ENCODE measurements around the gene MAGI1.

MAGI1 gene

DNA sequence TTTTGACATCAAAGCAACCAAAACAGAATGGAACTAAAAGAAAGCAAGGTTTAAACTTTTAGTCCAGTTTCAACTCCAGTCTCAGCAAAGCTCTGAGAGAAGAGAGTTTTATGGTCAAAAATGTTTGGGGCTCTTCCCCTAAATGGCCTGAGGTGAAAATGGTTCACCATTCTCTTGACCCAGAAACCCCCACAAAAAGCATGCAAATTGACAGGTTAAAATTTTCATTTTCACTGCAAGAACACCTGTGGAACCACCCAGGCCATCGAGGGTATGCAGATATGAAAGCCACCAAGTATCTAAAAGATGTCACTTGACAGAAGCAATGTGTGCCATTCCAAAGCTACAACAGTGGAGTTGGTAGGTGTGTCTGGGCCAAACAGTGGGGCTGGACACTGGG, 195.0 kb downstream of the MAGI1 start:
- no peak for DNase-seq (ENCODE audit: low spot score)

DNA sequence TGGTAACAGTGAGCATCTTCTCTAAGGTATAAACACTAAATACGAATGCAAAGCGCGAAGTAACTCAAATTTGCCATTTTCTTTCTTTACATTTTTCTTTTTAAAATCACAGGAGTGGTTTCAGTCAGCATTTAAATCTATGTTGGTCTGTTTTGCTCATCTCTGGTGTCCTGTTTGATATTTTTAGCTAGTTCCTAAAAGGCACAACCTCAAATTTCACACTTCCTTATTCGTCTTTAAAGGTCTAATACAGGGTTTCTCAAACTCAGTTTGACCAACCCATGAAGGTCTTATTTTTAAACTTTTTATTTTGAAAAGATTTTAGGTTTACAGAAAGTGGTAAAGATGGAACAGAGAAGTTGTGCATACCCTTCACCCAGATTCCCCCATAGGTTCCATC, 201.1 kb downstream of the MAGI1 start:
- DNase-seq (ENCODE audit: low spot score): no peak

DNA sequence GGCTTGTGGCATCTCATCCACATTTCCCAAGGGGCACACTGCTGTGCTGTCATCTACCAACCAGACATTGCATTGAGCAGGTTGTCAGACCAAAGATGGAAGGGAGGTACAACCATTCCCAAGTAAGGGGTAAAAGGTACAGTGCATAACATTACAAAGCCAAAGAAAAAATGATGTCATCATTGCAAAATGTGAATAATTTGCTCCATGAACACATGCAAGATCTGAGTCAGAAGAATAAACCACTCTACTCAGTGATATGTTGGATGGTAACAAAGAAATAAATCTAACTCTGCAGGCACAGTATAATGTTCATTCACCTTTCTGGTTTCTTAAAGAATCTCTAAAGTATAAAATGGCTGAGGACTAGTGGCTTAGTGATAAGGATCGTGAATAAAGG, 202.7 kb downstream of the MAGI1 start:
- DNase-seq (ENCODE audit: low spot score): no peak

DNA sequence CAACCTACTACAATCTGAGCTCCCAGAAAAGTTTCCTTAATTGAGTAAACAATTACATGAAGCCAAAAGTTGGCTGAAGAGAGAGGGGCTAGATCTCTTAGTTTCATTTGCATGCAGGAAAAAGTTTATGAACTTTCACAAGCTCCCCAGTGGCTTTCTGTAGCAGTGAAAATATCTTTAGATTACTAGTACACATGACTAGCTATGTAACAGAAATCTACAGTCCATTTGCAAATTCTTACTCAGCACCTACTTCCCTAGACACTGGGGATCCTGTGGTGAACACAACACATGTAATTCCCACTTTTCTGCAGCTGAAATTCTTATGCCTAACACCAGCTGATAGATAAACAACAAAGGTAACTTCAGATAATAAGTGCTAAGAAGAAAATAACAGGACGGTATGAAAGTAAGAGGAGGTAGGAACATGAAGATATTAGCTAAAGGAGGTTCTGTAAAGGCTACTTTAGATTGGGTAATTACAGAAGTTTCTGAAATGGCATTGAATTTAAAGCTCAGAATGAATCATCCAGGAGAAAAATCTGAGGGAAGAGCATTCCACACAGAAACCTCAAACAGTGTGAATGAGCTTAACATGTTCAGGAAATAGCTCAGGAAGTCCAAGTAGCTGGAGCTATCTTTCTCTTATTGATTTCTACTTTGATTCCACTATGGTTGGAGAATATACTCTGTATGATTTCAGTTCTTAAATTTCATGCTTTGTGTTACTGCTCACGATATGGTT, 204.8 kb downstream of the MAGI1 start:
- no peak for DNase-seq (ENCODE audit: low spot score)

DNA sequence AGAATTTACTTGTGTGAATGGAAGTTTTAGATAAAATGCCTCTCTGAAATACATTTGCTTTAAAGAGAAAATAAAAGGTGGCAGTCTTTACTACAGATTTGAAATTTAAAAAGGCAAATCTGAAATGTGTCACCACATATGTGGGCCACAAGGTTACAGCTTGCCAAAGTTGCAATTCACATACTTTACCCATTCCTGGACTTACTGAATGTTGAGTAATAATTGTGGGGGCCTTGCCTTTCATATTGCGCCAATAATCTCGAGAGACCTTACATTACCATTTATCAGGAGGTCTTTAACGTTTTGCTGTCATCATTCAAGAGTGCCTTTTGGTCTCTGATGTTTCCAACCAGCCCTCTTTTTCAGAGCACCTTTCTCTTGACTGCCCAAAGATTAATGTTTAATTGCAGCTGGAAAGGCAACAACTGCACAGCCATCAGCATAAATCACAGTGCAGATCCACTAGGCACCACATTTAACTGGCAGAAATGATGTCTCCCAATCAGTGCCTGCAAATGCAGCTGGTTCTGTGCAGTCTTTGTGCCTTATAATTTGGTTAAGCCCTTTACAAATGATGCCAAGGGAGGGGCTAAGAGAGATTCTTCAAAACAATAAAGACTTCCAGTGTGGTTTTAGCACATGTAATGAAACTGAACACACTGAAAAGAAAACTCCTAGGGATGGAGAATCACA, 206.8 kb downstream of the MAGI1 start:
- DNase-seq (ENCODE audit: low spot score): peak; percentile 48

DNA sequence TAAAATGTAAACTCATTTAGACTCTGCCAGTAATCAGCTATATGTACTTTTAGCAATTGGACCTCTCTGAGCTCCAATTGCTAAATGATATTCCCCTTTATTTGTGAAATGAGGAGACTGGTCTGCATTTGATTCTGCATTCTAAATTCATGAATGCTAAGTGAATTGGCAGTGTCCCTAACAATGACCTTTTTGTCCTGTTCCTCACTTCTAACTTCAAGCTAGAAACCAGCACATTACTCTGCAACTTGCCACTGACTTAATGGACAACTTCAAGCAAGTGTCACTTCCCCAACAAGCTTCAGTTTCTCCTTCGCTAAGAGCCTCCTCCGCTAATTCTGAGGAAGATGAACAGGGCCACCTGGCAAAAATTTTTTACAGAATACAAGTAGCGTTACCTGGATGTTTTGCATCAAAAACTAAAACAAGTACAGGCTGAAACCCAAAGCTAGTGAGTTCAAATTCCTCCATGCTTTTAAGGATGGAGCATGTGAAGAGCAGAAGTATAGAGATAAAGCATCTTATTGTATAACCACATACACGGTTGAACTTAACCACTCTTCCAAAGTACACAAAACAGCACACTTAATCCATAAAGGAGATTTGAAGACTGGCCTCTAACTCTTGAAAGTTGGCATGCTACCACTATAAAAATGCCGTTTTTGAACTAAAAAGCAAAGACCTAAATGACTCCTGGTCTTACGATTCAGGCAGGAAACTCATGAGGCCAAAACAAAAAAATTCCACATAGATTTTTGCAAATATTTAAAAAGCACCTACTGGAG, 207.6 kb downstream of the MAGI1 start:
- DNase-seq (ENCODE audit: low spot score): no peak

DNA sequence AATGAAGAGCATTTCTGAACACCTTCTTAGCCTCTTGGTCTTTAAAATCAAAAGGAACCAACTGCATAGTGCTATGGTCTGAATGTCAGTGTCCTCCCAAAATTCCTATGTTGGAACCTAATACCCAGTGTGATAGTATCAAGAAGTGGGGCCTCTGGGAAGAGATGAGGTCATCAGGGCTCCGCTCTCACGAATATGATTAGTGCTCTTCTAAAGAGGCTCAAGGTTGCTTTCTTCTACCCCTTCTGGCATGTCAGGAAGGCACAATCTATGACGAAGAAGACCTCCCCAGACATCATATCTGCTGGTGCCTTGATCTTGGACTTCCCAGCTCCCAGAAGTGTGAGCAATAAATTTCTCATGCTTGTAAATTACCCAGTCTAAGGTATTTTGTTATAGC, 209.5 kb downstream of the MAGI1 start:
- no peak for DNase-seq (ENCODE audit: low spot score)

DNA sequence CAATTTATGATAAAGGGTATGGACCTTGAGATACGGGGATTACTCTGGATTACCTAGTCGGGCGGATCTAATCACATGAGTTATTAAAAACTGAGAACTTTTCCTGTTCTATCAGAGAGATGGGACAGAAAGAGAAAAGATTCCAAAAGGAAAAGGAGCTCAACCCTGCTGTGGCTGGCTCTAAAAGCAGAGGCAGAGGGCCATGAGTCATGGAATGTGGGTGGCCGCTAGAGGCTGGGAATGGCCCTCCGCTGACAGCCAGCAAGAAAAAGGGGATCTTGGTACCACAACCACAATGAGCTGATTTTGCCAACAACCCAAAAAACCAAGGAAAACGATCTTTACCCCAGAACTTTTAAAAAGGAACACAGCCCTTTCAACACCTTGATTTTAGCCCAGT, 210.0 kb downstream of the MAGI1 start:
- no peak for DNase-seq (ENCODE audit: low spot score)

DNA sequence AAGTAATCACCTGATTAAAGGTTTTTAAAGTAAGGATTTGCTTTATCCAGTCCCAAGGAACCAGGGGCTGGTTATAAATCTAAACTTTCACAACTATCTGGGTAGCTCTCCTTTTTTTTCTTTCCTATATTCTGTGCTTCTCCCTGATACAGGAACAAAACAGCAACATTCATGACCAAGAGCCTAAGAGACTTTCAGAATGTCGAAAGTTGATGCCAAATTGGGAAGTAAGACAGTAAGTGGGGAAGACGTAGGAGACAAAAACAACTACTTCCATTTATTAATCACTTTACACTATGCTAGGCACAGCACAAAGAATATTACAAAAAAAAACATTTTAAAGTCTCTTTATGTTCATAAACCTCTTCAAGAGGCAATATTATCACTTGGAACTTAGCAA, 211.6 kb downstream of the MAGI1 start:
- DNase-seq (ENCODE audit: low spot score): no peak

DNA sequence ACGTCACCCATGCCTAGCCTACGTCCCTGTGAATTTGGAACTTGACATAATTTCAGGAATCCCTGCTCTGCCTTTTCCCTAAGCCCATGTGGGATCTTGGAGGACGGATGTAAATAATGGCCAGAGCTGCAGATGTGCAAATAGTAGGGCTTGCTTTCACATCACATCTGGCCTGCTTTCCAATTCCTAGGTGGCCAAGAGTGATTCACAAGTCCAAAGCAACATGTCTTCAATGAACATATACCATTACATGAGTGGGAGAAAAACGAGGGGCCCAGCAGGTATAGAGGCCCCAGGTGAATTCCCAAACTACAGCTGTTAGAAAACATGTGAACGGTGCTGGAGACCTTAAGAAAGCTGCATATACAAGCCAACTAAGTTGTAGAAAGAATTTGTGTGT, 214.6 kb downstream of the MAGI1 start:
- no peak for DNase-seq (ENCODE audit: low spot score)

DNA sequence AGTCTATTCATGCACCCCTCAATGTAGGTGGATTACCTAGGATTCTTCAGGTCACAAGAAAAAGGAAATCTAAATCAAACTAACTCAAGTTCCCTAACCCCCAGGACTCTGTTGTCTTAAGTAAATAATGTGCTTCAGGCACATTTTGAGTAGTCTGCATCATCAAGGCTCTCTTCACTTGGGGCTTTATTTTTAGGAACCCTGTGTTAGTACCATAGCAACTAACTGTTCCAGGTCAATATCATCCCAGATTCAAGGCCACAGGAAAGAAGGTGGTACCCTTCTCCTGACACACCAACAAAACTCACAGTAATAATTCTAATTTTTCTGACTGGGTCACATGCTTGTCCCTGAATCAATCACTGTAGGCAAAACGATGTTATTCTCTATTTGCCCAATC, 218.1 kb downstream of the MAGI1 start:
- DNase-seq (ENCODE audit: low spot score): no peak

DNA sequence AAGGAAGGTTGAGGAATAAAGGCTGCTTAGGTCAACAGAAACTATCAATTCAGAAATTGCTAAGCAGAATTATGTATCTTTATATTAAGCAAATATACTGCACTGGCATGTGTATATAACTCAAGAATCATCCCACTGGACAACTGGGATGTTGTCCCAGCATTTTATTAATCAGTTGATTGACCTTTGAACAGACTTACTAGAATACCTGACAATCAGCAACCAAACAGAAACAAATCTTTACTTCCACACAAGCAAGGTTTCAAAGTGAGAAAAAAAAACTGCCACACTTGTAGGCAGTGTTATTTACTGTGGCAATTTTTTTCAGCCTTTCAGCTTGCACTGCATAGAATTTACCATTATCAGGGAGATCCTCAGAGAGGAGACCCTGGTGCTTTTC, 218.8 kb downstream of the MAGI1 start:
- DNase-seq (ENCODE audit: low spot score): no peak

DNA sequence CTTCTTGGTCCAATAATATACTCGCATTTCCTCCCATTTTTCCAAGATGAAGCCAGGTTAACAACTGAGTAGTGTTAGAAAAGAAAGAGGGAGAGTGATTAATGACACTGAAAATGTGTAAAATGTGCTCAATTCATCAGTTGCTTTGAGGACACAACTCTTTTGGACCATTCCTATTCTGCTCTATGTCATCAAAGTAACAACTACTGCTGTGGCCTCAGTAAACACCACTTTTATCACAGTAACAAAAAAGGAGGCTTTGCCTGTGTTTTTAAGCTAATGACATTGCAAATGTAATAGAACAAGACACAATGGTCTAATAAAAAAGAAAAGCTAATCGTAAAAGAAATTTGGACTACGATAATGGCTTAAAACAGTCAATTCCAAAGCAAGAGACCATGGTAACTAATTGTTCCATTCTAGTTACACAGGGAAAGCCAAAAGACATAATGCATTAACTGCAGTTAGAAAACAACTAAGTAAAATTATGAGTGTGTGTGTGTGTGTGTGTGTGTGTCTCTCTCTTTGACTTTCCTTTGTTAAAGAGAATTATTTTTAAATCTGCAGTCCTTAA, 221.1 kb downstream of the MAGI1 start:
- DNase-seq (ENCODE audit: low spot score): no peak

DNA sequence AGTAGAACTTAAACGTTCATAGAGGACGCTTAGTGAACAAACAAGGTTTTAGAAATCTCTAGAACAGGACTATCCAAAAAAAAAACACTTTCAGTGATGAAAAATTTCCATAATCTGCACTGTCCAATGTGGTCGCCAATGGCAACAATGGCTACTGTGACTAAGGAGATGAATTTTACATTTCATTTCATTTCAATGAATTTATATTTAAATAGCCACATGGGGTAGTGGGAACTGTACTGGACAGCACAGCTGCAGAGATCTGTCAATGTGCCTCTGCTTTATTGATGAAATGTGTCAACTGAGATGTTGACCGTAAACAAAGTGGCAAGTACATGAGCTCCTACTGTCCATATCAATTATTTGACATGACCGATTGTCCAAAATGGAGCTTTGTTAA, 222.5 kb downstream of the MAGI1 start:
- no peak for DNase-seq (ENCODE audit: low spot score)

DNA sequence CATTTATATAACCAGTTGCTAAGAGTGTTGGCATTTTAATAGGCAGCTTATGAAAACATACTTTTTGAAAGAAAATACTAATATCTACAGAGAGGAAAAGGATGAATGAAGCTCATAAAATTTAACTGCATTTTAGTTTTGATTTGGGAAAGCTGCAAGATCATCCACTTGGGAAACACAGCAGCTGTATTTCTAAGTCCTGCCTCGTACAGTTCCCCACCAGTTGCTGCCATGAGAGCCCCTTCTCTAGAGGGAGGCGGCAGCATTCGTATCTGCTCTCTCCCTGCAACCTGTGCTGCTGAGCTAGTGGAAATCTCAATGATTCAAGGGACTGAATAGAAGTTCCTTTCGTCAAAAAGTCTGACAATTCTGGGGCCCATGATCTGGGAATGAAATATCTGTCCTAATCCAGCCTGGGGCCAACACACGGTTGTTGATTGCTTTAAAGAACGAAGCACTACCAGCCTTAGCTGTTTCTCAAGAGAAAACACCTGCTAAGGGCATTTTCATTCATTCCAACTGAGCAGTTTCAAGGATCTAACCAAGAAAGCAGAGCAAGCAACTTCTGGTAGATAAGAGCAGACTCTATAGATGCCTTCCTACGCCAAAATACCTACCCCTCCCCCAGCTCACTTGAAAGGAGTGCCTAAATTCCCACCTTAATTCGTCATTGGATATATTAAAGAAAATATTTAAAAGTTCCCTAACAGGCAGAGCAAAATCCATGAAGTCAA, 223.7 kb downstream of the MAGI1 start:
- DNase-seq (ENCODE audit: low spot score): no peak

DNA sequence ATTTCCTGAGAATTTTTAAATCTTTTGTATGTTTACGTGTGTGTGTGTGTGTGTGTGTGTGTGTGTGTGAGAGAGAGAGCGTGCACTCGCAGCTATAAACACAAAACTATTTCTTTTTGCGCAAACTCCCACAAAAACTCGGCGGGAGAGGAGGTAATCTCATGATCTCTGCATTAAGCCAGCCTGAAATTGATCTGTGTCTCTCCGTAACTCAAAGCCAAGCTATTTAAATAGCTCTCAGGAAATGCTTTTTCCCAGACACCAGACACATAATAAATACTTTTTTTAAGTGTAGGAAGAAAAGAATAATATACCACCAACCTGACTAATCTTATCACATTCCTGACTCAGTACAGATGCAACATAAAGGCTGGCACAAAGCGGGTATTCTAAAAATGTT, 226.8 kb downstream of the MAGI1 start:
- no peak for DNase-seq (ENCODE audit: low spot score)

DNA sequence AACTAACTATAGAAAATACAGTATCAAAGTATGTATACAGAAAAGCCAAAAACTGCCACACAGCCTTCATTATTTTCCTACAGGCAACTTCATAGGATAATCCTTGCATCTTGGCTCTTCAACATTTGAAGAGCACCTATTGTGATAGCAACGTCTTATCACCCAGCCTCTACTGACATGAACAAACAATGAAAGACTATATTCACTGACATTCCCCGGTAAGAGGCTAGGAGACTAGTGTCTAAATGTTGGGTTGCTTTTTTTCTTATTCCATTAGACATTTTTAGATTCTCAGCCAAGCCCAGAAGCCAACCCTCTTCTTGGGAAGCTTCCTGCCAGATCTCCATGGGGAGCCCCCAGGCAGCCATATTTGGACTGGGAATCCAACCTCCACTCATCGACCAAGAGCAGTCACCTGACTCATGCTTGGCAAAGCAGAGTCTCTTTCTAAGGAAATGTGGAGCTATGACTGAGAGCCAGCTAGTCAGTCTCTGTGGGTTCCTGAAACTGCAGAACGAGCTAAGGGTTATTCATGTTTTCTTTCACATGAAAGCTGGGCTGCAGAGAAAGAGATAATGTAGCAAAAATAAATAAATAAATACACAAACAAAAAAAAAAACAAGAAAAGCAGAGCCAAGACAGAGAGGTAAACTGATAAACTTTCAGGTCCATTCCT, 227.5 kb downstream of the MAGI1 start:
- no peak for DNase-seq (ENCODE audit: low spot score)

DNA sequence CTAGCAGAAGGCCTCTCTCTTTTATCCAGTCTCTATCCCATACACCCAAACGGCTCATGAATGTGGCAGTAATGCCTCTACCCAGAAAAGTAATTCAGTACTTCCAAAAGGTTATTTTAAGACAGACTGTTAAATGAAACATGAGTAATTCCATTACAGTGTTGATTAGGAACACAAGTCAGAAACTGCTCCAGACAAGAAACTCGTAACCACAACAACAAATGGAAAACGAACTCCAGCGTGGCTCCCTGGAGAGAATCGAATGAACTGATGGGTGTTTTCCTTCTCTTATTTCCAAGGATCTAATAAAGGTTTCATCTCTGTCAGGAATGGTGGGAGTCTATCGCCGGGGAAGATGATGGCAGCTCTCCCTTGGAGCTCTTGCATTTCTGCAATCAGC, 228.4 kb downstream of the MAGI1 start:
- no peak for DNase-seq (ENCODE audit: low spot score)

DNA sequence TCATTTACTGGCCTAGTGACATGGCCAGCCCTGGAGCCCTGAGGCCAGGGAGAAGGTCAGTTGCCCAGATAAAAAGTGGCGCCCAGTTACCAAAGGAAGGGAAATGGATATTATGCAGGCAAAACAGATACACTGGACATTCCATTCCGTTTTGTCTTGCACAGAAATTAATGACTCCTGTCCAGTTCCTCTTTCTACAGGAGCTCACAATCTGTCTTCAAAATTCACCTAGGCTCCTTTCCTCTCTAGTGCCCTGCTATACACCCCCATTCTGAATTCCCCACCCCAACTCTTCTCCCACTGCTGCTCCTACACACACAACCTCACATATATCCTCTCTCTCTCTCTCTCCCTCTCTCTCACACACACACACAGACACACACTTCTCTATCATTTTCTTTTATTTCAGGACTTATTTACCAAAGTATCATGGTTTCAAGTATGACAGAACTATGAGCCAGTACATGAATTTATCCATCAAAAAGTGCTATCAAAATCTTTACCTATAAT, 229.0 kb downstream of the MAGI1 start:
- no peak for DNase-seq (ENCODE audit: low spot score)

DNA sequence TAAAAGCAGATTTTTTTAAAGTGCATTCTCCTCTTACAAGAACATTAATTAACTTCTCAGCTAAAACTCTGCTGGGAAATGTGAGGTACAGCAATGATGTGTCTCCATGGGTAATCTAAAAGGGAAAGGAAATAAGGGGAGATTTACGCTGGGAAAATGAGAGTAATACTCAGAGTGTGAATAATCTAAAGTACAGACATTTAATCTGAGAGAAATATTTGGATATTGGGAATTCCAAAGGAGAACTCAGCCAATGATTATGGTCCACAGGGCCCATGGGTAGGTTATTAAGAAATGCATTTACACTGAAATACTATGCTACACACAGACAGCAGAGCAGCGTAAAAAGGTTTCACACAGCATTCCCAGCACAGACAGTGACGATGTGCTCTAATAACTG, 229.9 kb downstream of the MAGI1 start:
- DNase-seq (ENCODE audit: low spot score): no peak

DNA sequence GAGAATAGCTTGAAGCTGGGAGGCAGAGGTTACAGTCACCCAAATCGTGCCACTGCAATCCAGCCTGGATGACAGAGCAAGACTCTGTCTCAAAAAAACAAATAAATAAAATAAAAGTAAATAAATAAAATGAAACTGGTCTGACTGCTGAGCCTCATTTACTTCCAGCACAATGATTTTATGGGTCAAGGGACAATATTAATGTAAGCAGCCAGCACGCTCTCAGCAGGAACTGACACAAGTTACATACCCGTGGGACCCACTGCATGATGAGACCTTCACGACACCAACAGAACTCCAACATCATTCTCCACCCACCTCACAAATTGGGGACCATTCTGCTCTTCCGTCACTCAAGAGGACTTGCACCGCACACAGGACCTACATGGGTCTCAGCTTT, 230.3 kb downstream of the MAGI1 start:
- DNase-seq (ENCODE audit: low spot score): no peak
